HCT116 (cell line): ENCODE data around the gene LPAR3.

Experiments
- CBX3 ChIP-seq: IDR thresholded peaks from 2 replicates; pipeline ENCODE4 v1.6.1; 2012; ENCODE audit warnings: low read depth
- CTCF ChIP-seq, 3 experiments: fragments of 200-600 bp in 1 of 3; sonication (generic) in 1 of 3; IDR thresholded peaks in 2 of 3; conservative IDR thresholded peaks in 1 of 3; 2 replicates each; pipeline ENCODE4 v1.5.1; 2012 to 2017; ENCODE audit warnings: low read depth in 2 of 3, low read length in 2 of 3, antibody characterized with exemption in 1 of 3, borderline replicate concordance in 1 of 3, control low read depth in 1 of 3, mild to moderate bottlenecking in 1 of 3, mixed read lengths in 1 of 3, mixed run types in 1 of 3, moderate library complexity in 1 of 3; ENCODE audit not compliant: insufficient read depth in 1 of 3
- EZH2 ChIP-seq: fragments of 200-600 bp; sonication (generic); IDR thresholded peaks from 2 replicates; pipeline ENCODE4 v1.6.1; 2017; ENCODE audit warnings: antibody characterized with exemption, mixed run types
- EZH2phosphoT487 ChIP-seq: fragments of 200-600 bp; IDR thresholded peaks from 2 replicates; pipeline ENCODE4 v1.6.1; 2018; ENCODE audit warnings: antibody characterized with exemption, borderline replicate concordance
- JUND ChIP-seq: IDR thresholded peaks from 2 replicates; pipeline ENCODE4 v1.6.1; 2012
- POLR2A ChIP-seq: IDR thresholded peaks from 2 replicates; pipeline ENCODE4 v1.7.0; 2011; ENCODE audit warnings: borderline replicate concordance; ENCODE audit not compliant: insufficient read depth, insufficient read length; ENCODE audit errors: extremely low read depth
- POLR2AphosphoS5 ChIP-seq: IDR thresholded peaks from 2 replicates; pipeline ENCODE4 v1.6.1; 2011; ENCODE audit warnings: mild to moderate bottlenecking, low read depth, low read length, moderate library complexity
- RAD21 ChIP-seq: IDR thresholded peaks from 2 replicates; pipeline ENCODE4 v1.6.1; 2012; ENCODE audit warnings: low read depth, mild to moderate bottlenecking
- YY1 ChIP-seq: IDR thresholded peaks from 2 replicates; pipeline ENCODE4 v1.6.1; 2011; ENCODE audit warnings: low read length, low read depth, moderate library complexity, mild to moderate bottlenecking; ENCODE audit not compliant: insufficient replicate concordance; ENCODE audit errors: extremely low read depth
- ZBTB33 ChIP-seq: IDR thresholded peaks from 2 replicates; pipeline ENCODE4 v1.6.1; 2011; ENCODE audit warnings: mild to moderate bottlenecking, low read length, moderate library complexity; ENCODE audit not compliant: insufficient replicate concordance; ENCODE audit errors: extremely low read depth
- ZNF274 ChIP-seq: fragments of 200-500 bp; sonication (Bioruptor generic); IDR thresholded peaks from 2 replicates; pipeline ENCODE4 v1.6.1; 2014; ENCODE audit warnings: mild to moderate bottlenecking, low read depth, low read length, inconsistent platforms
- TF ChIP-seq, protein P1 (sequence below): IDR thresholded peaks from 2 replicates; pipeline ENCODE4 v1.6.1; 2012; ENCODE audit warnings: low read depth

- TF ChIP-seq ZBTB33 (no peak), CTCF (IDR thresholded peaks at IDR 0.05 in 2 of 3, conservative IDR thresholded peaks at IDR 0.05 in 1 of 3; ENCODE audit: borderline replicate concordance in 1 of 3, insufficient read depth in 1 of 3, low read depth in 2 of 3, low read length in 2 of 3) (no peak), POLR2AphosphoS5 (no peak), RAD21 (no peak), CBX3 (no peak), EZH2 (no peak), POLR2A (no peak), YY1 (no peak), EZH2phosphoT487 (no peak), JUND (no peak), ZNF274 (no peak)
- TF ChIP-seq, protein P1, sequence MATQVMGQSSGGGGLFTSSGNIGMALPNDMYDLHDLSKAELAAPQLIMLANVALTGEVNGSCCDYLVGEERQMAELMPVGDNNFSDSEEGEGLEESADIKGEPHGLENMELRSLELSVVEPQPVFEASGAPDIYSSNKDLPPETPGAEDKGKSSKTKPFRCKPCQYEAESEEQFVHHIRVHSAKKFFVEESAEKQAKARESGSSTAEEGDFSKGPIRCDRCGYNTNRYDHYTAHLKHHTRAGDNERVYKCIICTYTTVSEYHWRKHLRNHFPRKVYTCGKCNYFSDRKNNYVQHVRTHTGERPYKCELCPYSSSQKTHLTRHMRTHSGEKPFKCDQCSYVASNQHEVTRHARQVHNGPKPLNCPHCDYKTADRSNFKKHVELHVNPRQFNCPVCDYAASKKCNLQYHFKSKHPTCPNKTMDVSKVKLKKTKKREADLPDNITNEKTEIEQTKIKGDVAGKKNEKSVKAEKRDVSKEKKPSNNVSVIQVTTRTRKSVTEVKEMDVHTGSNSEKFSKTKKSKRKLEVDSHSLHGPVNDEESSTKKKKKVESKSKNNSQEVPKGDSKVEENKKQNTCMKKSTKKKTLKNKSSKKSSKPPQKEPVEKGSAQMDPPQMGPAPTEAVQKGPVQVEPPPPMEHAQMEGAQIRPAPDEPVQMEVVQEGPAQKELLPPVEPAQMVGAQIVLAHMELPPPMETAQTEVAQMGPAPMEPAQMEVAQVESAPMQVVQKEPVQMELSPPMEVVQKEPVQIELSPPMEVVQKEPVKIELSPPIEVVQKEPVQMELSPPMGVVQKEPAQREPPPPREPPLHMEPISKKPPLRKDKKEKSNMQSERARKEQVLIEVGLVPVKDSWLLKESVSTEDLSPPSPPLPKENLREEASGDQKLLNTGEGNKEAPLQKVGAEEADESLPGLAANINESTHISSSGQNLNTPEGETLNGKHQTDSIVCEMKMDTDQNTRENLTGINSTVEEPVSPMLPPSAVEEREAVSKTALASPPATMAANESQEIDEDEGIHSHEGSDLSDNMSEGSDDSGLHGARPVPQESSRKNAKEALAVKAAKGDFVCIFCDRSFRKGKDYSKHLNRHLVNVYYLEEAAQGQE: no peak
Observed at GRCh38 chr1:84769636-84770035, 123.4 kb downstream of the LPAR3 start.
